Transverse colon (tissue), 4 donors: ENCODE data around the gene OAS3. TPM values are rescaled to one million over a fixed set of nuclear protein-coding genes. Genes with fewer than 3 reads are reported as not detected.

Experiments
- DNase-seq: peaks from one replicate; pipeline ENCODE4 v3.0.0-alpha.2; 2019
- H3K27ac ChIP-seq, 4 donors: fragments of 200-600 bp; sonication (generic); 2 replicates each; pipeline ENCODE4 v1.5.1; 2016 to 2018; ENCODE audit warnings: inconsistent platforms in 4 of 4
- H3K27me3 ChIP-seq: fragments of 200-600 bp; sonication (generic); 2 replicates; pipeline ENCODE4 v1.5.1; 2017; ENCODE audit warnings: inconsistent platforms
- H3K36me3 ChIP-seq, 4 donors: fragments of 200-600 bp; sonication (generic); 2 replicates each; pipeline ENCODE4 v1.5.1; 2017 to 2019; ENCODE audit warnings: inconsistent platforms in 4 of 4
- H3K4me1 ChIP-seq, 4 donors: fragments of 200-600 bp; sonication (generic); 2 replicates each; pipeline ENCODE4 v1.5.1; 2017 to 2020; ENCODE audit warnings: inconsistent platforms in 4 of 4
- H3K4me3 ChIP-seq, 4 donors: fragments of 200-600 bp; sonication (generic); 1 replicate in 1 of 4; 2 replicates in 3 of 4; pipeline versions ENCODE4 v1.5.1 to v1.6.1; 2017 to 2019; ENCODE audit warnings: inconsistent platforms in 4 of 4
- H3K9me3 ChIP-seq, 2 donors: fragments of 200-600 bp; sonication (generic); 2 replicates each; pipeline ENCODE4 v1.5.1; 2017 to 2019; ENCODE audit warnings: inconsistent platforms in 2 of 2
- EP300 ChIP-seq: sonication (generic); formaldehyde crosslinking; IDR thresholded peaks from one replicate; pipeline ENCODE4 v1.6.1; 2017; ENCODE audit warnings: antibody characterized with exemption, low read depth
- POLR2A ChIP-seq: fragments of 450-650 bp; IDR thresholded peaks from one replicate; pipeline ENCODE4 v1.6.1; 2016; ENCODE audit warnings: antibody characterized with exemption, mild to moderate bottlenecking, moderate library complexity
- POLR2AphosphoS5 ChIP-seq, 3 donors: sonication (generic); formaldehyde crosslinking; IDR thresholded peaks; one replicate each; pipeline ENCODE4 v1.6.1; 2016; ENCODE audit warnings: antibody characterized with exemption in 3 of 3
- WGBS, 2 donors: methylation state at CpG; one replicate each; pipeline ENCODE4 v1.1.5; 2018; ENCODE audit warnings: low coverage in 1 of 2; 5-methylcytosine and 5-hydroxymethylcytosine counted together
- in situ Hi-C, 4 donors: fragments of 200-750 bp; cut with MboI; loops; one replicate each; pipeline versions ENCODE4 v1.15.0 to v1.15.1; 2017; ENCODE audit warnings: low sequenced_read_pairs in 3 of 4, low pct_ligation_motif_present in 1 of 4, low pct_unique_long_range_greater_than_20kb in 1 of 4
- intact Hi-C: fragments of 100-400 bp; cut with DNase I; formaldehyde crosslinking; loops from one replicate; pipeline ENCODE4 v1.15.1; 2023; ENCODE audit warnings: low total_unique reads
- total RNA-seq, 4 donors: library from RNA; depleted of rRNA; stranded (reverse); fragments of >200 nt; gene quantifications; one replicate each; pipeline ENCODE4 v1.1.0, GENCODE V29; 2016
- TF ChIP-seq, protein P1 (sequence below), 5 experiments: fragments of 200-600 bp in 3 of 5; fragments of 450-650 bp in 2 of 5; sonication (generic) in 3 of 5; IDR thresholded peaks; 1 replicate in 2 of 5; 2 replicates in 3 of 5; pipeline ENCODE4 v1.5.1; 2016 to 2017; ENCODE audit warnings: antibody characterized with exemption in 5 of 5, inconsistent platforms in 3 of 5, mild to moderate bottlenecking in 2 of 5, moderate library complexity in 1 of 5

Gene OAS3
- total RNA-seq, 4 donors from 2014 or later, result 6.2 to 17.6 (median 12.4) TPM

DNA sequence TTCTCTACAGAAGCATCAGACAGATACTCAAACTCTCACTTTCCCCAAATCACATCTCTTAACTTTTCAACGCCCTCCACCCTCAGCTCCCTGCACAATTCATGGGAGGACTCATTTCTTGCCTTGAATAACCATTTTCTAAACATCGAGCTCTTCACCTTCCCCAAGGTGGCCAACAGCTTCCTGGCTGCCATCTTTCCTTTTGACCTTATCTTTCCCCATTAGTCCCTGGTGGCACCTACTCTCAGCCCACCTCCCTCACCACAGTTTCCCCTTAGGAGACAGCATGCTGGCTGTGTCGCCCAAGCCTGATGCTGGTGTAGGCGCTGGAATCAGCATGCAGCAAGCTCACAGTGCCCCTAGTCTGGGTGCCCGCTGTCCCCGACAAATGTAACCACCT lies 39.9 kb upstream of the OAS3 start:
- no peaks in the 10 kb centered on the region for H3K9me3 ChIP-seq
- H3K4me3 ChIP-seq, result no peak overlapping the region
- WGBS, 2 donors, result 60 to 91% methylated on average over 4 to 6 of the region's 6 CpGs
- no peak overlapping the region for H3K27ac ChIP-seq
- intact Hi-C loops, result no loop called here
- DNase-seq, result no peak
- H3K4me1 ChIP-seq, result peaks cover 0 to 23% (median 10%) of the 10 kb centered on the region in 4 donors
- no peaks in the 10 kb centered on the region for H3K27me3 ChIP-seq
- TF ChIP-seq, protein P1, sequence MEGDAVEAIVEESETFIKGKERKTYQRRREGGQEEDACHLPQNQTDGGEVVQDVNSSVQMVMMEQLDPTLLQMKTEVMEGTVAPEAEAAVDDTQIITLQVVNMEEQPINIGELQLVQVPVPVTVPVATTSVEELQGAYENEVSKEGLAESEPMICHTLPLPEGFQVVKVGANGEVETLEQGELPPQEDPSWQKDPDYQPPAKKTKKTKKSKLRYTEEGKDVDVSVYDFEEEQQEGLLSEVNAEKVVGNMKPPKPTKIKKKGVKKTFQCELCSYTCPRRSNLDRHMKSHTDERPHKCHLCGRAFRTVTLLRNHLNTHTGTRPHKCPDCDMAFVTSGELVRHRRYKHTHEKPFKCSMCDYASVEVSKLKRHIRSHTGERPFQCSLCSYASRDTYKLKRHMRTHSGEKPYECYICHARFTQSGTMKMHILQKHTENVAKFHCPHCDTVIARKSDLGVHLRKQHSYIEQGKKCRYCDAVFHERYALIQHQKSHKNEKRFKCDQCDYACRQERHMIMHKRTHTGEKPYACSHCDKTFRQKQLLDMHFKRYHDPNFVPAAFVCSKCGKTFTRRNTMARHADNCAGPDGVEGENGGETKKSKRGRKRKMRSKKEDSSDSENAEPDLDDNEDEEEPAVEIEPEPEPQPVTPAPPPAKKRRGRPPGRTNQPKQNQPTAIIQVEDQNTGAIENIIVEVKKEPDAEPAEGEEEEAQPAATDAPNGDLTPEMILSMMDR (IDR thresholded peaks at IDR 0.05), result no peak
- TF ChIP-seq EP300 (no peak), POLR2AphosphoS5 (IDR thresholded peaks at IDR 0.05) (no peak), POLR2A (no peak)
- in situ Hi-C loops, result no loop called here
- H3K36me3 ChIP-seq, result no peaks in the 10 kb centered on the region

DNA sequence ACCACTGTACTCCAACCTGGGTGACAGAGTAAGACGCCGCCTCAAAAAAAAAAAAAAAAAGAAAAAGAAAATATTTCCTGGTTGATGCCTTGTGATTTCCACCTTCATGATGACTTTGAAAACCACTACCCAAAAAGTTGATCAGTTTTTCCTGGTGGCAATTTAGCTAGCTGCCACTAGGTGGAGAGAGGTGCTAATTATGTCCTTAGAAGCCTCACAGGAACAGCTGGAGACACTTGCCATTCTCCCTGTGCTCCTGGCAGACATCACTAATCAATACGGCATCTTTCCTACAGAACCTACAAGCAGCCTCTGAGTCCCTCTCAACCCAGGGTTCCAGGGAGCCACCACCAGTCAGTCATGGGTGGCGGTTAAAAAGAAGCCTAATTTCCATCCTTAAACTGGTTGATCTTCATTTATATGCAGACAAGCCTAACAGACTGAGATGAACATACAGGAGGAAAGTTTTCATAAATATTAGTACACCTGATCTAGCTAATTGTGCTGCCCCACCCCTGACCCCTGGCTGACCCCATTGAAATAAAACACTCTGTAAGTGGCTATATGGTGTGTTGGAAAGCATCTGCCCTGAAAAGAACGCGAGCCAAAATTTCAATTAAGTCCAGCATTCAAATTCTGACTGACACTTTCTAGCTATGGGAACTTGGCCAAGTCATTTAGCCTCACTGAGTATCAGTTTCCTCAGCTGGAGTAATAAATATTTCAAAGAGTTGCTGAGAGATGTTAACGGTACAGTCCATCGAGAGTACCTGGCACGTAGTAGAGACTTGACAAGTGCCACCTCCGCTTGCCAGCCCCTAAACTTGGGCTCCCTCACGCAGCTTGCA lies 37.8 kb upstream of the OAS3 start:
- no peaks in the 10 kb centered on the region for H3K36me3 ChIP-seq
- in situ Hi-C loops, result no loop called here
- H3K9me3 ChIP-seq, result no peaks in the 10 kb centered on the region
- H3K4me1 ChIP-seq, result peaks cover 9 to 45% (median 30%) of the 10 kb centered on the region in 4 donors
- 58 to 69% methylated on average over 7 to 11 of the region's 11 CpGs for WGBS, 2 donors
- DNase-seq, result peak; percentile 53
- no peaks in the 10 kb centered on the region for H3K27me3 ChIP-seq
- no peak overlapping the region for H3K4me3 ChIP-seq
- TF ChIP-seq POLR2AphosphoS5 (IDR thresholded peaks at IDR 0.05) (no peak), EP300 (no peak), POLR2A (no peak)
- TF ChIP-seq, protein P1 (IDR thresholded peaks at IDR 0.05), result peak; percentile 66 to 83 (median 74)
- intact Hi-C loops, result no loop called here
- H3K27ac ChIP-seq, result peak overlapping the region; percentile 1 to 51 (median 28)

DNA sequence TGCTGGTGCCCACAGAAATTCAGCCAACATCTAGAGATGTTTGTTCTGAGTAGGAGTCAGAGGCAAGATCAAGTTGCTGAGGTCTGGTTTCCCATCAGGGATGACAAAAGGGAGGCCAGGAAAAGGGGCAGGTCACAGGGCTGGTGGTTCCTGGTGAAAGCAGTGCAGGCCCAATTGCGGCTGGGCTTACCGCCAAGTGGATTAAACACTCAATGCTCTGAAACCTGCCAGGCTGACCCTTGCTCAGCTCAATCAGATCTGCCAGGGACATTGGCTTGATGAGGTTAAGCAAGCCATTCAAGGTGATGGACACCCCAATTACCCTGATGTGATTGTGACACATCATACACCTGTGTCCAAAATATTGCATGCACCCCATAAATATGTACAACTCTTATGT lies 37.0 kb upstream of the OAS3 start:
- Histone ChIP-seq H3K36me3 (no peaks in the 10 kb centered on the region), H3K27me3 (no peaks in the 10 kb centered on the region), H3K4me1 (peaks cover 16 to 52% (median 37%) of the 10 kb centered on the region in 4 donors), H3K27ac (peak overlapping the region; percentile 1 to 51 (median 28)), H3K4me3 (no peak overlapping the region), H3K9me3 (no peaks in the 10 kb centered on the region)
- in situ Hi-C loops, result no loop called here
- 45 to 46% methylated on average over 2 of the region's 2 CpGs for WGBS, 2 donors
- peak; percentile 79 for DNase-seq
- intact Hi-C loops, result no loop called here
- TF ChIP-seq POLR2A (no peak), EP300 (no peak), POLR2AphosphoS5 (IDR thresholded peaks at IDR 0.05) (no peak)
- TF ChIP-seq, protein P1 (IDR thresholded peaks at IDR 0.05), result no peak

DNA sequence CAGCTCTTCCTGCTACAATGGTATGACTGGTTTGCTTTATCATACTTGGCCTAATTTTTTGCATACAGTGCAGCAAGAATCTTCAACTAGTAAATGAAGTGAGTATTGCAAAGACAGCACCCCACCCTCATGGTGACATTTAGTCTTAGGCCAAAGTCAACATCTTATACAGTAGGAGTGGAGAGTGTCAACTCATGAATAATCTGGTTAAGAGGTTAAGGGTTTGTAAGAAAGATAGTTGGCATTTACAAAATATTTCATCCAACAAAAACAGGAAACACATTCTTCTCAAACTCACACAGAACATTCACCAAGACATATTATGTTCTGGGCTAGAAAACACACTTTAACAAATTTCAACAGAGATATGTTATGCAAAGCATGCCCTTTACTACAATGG lies 33.7 kb upstream of the OAS3 start:
- in situ Hi-C loops (no loop called here), intact Hi-C loops (no loop called here)
- H3K4me1 ChIP-seq, result peaks cover 19 to 82% (median 64%) of the 10 kb centered on the region in 4 donors
- DNase-seq, result no peak
- H3K36me3 ChIP-seq, result no peaks in the 10 kb centered on the region
- no peak overlapping the region for H3K4me3 ChIP-seq
- peak in 1 of 3 donors; percentile 21 for TF ChIP-seq POLR2AphosphoS5 (IDR thresholded peaks at IDR 0.05)
- TF ChIP-seq, protein P1 (IDR thresholded peaks at IDR 0.05), result no peak
- H3K27me3 ChIP-seq, result no peaks in the 10 kb centered on the region
- H3K27ac ChIP-seq, result peak overlapping the region; percentile 85 to 90 (median 87)
- H3K9me3 ChIP-seq, result no peaks in the 10 kb centered on the region
